Eye (tissue), 1 donor: Measurements from ENCODE around the gene PTPRN2.

ENCODE experiments used
- DNase-seq: peaks from one replicate; pipeline ENCODE4 v3.0.0-alpha.2; 2015

Gene PTPRN2

DNA sequence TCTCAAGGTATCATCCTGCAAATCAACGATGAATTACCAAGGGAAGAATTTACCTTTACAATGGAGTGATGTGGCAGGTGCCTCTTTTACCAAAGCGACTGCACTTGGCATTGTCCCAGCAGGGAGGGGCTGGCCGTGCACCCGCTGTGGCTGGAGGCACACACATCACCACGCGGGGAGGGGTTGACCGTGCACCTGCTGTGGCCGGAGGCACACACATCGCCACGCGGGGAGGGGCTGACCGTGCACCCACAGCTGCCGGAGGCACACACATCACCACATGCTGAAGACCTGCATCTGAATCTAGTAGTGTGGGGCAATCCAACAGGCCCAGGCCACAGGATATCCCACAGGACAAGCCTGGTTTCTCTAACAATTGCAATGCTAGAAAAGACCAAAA is 757.3 kb downstream of the PTPRN2 start:
- DNase-seq: no peak

- DNase-seq: no peak
These were observed 758.1 kb downstream of the PTPRN2 start for GRCh38 chr7:157829491-157829890.

- no peak for DNase-seq
These were observed 758.7 kb downstream of the PTPRN2 start for GRCh38 chr7:157828881-157829280.

GRCh38 chr7:157828190-157828589 is 759.4 kb downstream of the PTPRN2 start:
- DNase-seq: no peak

DNA sequence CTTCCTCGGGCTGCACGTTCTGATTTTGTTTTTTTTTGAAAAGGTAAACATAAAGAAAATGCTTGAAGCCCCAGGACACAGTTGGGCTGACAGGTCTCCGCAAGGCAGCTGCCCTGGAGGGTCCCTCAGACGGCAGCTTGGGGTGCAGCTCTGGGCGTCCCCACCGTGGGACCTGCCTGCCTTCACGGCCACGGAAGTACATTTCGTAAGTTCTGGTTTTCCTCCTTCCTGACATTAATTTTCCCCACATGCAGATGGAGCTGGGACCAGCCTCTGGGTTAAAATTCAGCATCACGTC is 759.8 kb downstream of the PTPRN2 start:
- DNase-seq: no peak

- no peak for DNase-seq
These were observed 760.4 kb downstream of the PTPRN2 start for GRCh38 chr7:157827045-157827862.

- no peak for DNase-seq
These were observed 761.1 kb downstream of the PTPRN2 start for GRCh38 chr7:157826566-157826965.

DNA sequence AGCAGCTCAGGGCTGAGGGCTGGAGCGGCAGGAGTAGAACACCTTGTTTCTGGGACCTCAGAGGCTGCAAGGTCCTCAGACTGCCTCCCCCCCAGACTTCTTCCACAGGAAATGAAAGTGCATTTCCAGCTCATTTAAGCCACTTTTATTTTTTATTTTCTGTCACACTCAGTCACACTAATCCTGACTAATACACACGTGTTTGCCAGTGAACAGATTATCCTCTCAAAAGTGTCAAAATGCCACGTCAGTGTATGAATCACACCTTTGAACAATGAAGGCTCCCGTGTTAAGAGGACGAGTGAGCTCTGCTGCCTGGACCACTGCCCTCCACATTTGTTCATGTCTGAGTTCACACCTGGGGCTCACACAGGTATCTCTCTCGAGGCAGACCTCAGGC is 762.3 kb downstream of the PTPRN2 start:
- DNase-seq: no peak

DNA sequence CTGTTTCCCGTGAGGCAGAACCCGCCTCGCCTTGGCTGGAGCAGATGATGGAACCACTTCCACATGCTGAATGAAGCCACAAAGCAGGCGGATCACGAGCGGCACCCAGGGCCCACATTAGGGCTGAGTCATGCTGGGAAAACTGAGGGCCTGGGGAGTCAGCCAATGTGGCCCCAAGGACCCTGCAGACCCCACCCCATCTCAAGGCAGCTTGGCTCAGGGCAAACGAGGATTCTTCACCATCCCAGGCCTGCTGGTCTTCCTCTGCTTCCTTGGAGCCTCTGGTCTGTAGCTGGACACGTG is 762.9 kb downstream of the PTPRN2 start:
- no peak for DNase-seq

DNA sequence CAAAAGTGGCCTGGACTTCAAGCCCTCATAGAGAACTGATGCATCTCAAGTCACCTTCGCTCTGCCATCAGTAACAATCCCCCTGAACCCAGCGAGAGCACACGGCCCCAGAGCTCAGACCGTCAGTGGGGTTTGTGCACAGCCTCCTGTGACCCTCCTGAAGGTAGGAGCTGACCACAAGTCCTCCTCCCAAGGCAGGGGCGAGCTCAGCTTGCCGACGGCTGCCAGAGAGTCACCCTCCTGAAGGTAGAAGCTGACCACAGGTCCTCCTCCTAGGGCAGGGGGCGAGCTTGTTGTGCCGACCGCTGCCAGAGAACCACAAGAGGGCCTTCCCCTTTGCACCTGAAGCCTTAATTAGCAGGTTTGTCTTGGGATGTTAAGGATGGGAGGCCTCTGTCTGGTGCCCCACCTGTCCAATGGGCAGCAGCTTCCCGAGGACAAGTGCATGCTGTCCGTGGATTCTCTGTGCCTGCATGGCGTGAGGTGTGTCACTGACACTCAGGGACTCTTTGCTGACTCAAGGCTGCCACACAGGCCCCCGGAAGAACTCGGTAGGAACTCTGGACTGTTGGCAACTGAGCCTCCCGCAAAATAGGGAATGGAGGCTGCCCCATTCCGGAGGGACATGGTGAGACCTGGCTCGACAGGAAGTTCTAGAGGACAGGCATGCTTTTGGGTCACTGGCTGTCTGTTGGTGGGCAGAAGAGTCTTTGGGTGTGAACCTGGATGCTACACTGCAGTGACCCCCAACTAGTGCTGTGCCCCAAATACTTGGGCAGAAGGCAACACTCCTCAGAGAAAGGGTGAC is 763.4 kb downstream of the PTPRN2 start:
- DNase-seq: no peak

DNA sequence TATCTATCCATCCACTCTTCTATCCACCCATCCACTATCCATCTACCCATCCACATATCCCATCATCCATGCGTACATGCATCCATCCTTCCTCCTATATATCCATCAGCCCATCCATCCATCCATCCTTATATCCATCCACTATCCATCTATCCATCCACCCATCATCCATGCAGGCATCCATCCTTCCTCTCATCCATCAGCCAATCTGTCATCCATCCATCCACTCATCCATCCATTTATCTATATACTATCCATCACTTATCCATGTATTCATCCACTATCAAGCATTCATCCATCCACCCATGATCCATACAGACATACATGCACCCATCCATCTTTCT is 765.0 kb downstream of the PTPRN2 start:
- DNase-seq: no peak

DNA sequence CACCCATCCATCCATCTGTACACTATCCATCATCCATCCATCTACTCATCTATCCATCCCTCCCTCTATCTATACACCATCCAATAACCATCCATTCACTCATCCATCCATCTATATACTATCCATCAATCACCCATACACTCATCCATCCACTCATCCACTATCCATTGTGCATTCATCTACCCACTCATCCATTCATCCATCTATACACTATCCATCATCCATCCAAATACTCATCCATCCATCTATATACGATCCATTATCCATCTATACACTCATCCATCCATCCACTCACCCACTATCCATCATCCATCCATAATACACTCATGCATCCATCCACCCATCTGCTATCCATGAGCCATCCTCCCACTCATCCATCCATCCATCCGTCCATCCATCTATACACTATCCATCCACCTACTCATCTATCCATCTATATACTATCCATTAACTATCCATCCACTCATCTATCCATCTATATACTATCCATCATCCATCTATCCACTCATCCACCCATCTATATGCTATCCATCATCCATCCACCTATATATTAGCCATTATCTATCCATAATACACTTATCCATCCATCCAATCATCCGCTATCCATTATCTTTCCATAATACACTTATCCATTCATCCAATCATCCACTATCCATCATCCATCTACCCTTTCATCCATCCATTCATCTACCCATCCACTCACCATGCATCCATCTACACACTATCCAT is 765.5 kb downstream of the PTPRN2 start:
- DNase-seq: no peak

DNA sequence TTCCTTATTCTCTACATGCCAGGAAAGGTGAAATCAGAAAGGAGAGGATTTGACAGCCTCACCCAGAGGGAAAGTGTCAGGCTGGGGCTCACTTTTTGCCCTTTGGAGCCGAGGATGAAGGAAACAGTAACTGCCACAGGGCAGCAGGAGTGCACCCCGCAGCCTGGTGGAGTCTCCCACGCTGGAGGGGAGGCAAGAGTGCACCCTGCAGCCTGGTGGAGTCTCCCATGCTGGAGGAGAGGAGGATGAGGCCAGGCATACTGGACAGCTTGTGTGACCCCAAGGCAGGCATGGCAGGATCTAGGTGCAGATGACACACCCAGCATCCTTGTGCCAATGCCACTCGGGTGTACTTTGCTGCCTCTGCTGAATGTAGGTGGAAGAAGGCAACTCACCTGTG is 766.8 kb downstream of the PTPRN2 start:
- DNase-seq: no peak

- no peak for DNase-seq
These were observed 768.2 kb downstream of the PTPRN2 start for GRCh38 chr7:157819455-157819807.

DNA sequence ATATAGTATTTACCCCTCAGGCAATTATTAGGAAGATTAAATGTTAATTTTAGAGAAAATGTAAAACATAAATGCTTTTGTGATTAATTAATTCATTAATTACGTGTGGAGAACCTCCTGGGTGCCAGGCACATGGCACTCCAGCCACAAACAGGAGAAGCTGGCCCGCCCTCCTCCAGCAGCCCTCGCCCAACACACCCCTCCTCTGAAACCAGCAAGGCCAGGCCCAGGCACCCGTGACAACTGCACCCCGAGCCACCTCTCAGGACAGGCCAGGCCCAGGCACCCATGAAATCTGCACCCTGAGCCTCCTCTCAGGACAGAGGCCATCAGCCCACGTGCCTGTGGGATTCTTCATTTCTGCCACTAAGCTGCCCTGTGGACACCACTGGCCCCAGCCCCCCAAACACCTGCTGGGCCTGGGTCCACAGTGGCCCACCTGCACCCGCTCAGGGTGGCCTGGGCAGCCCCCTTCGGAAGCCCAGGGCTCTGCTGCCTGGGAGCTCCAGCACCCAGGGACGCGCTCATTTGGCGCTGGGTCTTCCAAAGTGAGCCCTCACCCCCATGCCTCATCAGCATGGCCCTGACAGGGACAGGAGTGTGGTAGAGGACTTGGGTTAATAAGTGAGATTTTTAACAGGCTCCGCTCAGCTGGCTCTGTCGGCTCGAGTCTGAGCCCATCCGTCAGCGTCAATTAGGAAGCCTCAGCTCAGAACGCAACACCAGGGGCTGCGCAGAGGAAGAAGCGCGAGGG is 768.7 kb downstream of the PTPRN2 start:
- DNase-seq: peak; percentile 94

DNA sequence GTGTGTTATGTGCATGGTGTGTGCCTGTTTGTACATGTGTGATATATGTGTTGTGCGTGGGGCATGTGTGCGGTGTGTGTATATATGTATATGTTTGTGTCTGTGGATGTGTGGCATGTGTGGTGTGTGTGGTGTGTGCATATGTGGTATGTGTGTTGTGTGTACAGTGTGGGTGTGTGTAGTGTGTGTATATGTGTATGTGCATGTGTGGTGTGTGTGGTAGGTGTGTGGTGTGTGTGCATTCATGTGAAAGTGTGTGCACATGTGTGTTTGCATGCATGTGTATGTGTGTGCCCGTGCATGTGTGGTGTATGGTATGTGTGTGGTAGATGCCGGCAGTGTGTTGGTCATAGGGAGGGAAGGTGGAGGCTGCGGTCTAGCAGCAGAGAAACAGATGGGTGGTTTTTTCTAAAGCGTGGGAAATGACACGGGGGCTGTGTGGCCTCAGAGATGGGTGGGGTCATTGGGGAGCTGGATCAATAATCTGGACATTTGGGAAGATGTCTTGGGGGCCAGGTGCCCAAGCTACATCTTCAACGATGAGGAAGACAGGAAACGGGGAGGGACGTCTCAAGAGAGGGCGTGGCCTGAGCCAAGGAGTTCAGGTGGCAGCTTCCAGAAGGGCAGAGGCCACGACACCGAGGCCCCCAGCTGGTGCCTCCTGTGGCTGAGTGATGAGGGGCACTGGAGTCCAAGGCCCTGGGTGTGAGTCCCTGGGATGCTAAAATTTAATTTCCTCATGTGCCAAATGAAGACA is 769.5 kb downstream of the PTPRN2 start:
- DNase-seq: no peak

GRCh38 chr7:157817433-157817832 is 770.2 kb downstream of the PTPRN2 start:
- DNase-seq: peak; percentile 48

DNA sequence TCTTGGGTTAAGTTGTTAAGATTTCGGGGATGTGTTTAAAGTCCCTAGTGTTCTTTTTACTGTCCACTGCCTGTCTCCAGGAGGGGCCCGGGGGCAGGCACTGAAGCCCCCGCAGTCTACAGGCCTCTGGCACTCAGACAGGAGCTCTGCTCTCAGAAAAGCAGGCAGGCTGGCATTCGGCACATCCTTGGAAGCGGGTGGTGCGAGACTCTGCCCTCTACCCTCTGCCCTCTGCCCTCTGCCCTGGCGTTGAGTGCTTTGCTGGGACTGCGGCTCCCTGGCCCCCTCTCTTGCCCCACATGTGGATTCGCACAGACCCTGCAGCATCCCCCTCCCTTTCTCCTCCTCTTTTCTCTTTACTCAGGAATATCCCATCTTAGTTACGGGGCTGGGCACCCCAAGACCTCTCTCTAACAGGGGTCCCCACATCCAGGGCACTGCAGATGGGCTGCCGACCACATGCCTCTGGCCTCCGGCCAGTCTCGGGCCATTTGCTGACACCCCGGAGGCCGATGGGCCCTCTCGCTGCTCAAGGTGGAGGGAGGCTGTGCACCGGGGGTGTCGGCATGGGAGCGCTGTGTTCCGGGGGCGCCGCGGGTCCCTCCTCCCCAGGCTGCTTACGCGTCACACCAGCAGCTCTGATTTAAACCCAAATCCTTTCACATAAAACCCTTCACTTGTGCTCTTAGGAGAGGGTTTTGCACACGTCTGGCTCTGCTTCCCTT is 770.9 kb downstream of the PTPRN2 start:
- no peak for DNase-seq

DNA sequence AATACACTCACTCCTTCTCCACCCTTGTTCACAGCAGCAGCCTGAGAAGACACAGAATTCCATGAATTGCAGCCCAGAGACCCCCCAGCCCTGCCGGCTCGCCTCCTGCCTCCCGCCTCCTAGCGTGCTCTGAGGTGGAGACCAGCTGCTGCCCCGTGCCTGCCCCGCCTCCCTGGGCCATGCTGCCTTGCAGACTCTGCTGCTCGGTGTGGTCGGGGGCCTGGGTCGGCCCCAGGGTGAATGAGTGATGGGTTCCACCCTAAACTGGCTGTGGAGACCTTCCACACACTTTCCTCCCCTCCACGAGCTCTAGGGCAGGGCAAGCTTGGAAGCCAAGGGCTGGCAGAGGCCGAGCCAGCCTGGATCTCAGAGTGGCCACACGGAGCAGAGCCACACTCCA is 771.5 kb downstream of the PTPRN2 start:
- DNase-seq: peak; percentile 52

- DNase-seq: no peak
These were observed 772.0 kb downstream of the PTPRN2 start for GRCh38 chr7:157815706-157816022.

GRCh38 chr7:157814931-157815705 is 772.5 kb downstream of the PTPRN2 start:
- no peak for DNase-seq
